Neural progenitor cell (in vitro differentiated cells): ENCODE measurements around the gene EXOC4. TPM values are rescaled to one million over a fixed set of nuclear protein-coding genes. Genes with fewer than 3 reads are reported as not detected.

Experiments
- DNase-seq: peaks from one replicate; pipeline ENCODE4 v3.0.0-alpha.2; 2016; ENCODE audit warnings: low spot score
- H2AFZ ChIP-seq: fragments of 200-600 bp; sonication (generic); replicated peaks from 2 replicates; pipeline ENCODE4 v1.6.1; 2016; ENCODE audit warnings: antibody characterized with exemption
- H3F3A ChIP-seq: fragments of 200-600 bp; sonication (generic); 2 replicates; pipeline ENCODE4 v1.6.1; 2016; ENCODE audit warnings: antibody characterized with exemption, low read depth
- H3K27ac ChIP-seq: fragments of 200-600 bp; sonication (generic); 2 replicates; pipeline ENCODE4 v1.5.1; 2016; ENCODE audit warnings: mild to moderate bottlenecking
- H3K27me3 ChIP-seq: fragments of 200-600 bp; sonication (generic); 2 replicates; pipeline ENCODE4 v1.6.1; 2016; ENCODE audit warnings: mild to moderate bottlenecking, moderate library complexity
- H3K36me3 ChIP-seq: fragments of 200-600 bp; sonication (generic); 2 replicates; pipeline ENCODE4 v1.5.1; 2016
- H3K4me1 ChIP-seq: fragments of 200-600 bp; sonication (generic); 2 replicates; pipeline ENCODE4 v1.6.1; 2016; ENCODE audit warnings: mixed run types
- H3K4me2 ChIP-seq: fragments of 200-600 bp; sonication (generic); 2 replicates; pipeline ENCODE4 v1.6.1; 2016
- H3K4me3 ChIP-seq: fragments of 200-600 bp; sonication (generic); 2 replicates; pipeline ENCODE4 v1.5.1; 2016
- H3K79me2 ChIP-seq: fragments of 200-600 bp; sonication (generic); 2 replicates; pipeline ENCODE4 v1.6.1; 2016; ENCODE audit warnings: low read depth
- H3K9ac ChIP-seq: fragments of 200-600 bp; sonication (generic); 2 replicates; pipeline ENCODE4 v1.6.1; 2016
- H3K9me3 ChIP-seq: fragments of 200-600 bp; sonication (generic); 2 replicates; pipeline ENCODE4 v1.5.1; 2016; ENCODE audit warnings: low read depth
- H4K20me1 ChIP-seq: fragments of 200-600 bp; sonication (generic); 2 replicates; pipeline ENCODE4 v1.6.1; 2016; ENCODE audit warnings: low read depth
- H3K27ac Mint-ChIP-seq: 3 replicates; pipeline ENCODE4 v1.8.0; 2021; ENCODE audit warnings: mixed read lengths
- H3K27me3 Mint-ChIP-seq: 2 replicates; pipeline ENCODE4 v1.8.0; 2022; ENCODE audit warnings: low read depth, mild to moderate bottlenecking, inconsistent platforms, moderate library complexity, mixed read lengths; ENCODE audit not compliant: insufficient read depth
- H3K36me3 Mint-ChIP-seq: 3 replicates; pipeline ENCODE4 v1.8.0; 2021; ENCODE audit warnings: mixed read lengths
- H3K4me1 Mint-ChIP-seq: 3 replicates; pipeline ENCODE4 v1.8.0; 2021; ENCODE audit warnings: mixed read lengths
- H3K4me3 Mint-ChIP-seq: 3 replicates; pipeline ENCODE4 v1.8.0; 2021; ENCODE audit warnings: mild to moderate bottlenecking, moderate library complexity, mixed read lengths
- H3K9me3 Mint-ChIP-seq: 3 replicates; pipeline ENCODE4 v1.8.0; 2020; ENCODE audit warnings: mixed read lengths
- CTCF ChIP-seq: fragments of 200-600 bp; sonication (generic); IDR thresholded peaks from 2 replicates; pipeline ENCODE4 v1.5.1; 2017; ENCODE audit warnings: antibody characterized with exemption, mild to moderate bottlenecking
- EZH2 ChIP-seq: fragments of 200-600 bp; sonication (generic); IDR thresholded peaks from 2 replicates; pipeline ENCODE4 v1.6.1; 2017; ENCODE audit warnings: antibody characterized with exemption, mild to moderate bottlenecking, moderate library complexity
- EZH2phosphoT487 ChIP-seq: fragments of 200-600 bp; sonication (generic); IDR thresholded peaks from 2 replicates; pipeline ENCODE4 v1.6.1; 2017; ENCODE audit warnings: antibody characterized with exemption
- total RNA-seq: library from RNA; depleted of rRNA; stranded (reverse); fragments of >200 nt; gene quantifications from 2 replicates; pipeline ENCODE4 v1.2.3, GENCODE V29; 2015; ENCODE audit warnings: low replicate concordance

EXOC4 gene
- total RNA-seq, 1 donor from 2014 or later = 129 TPM

DNA sequence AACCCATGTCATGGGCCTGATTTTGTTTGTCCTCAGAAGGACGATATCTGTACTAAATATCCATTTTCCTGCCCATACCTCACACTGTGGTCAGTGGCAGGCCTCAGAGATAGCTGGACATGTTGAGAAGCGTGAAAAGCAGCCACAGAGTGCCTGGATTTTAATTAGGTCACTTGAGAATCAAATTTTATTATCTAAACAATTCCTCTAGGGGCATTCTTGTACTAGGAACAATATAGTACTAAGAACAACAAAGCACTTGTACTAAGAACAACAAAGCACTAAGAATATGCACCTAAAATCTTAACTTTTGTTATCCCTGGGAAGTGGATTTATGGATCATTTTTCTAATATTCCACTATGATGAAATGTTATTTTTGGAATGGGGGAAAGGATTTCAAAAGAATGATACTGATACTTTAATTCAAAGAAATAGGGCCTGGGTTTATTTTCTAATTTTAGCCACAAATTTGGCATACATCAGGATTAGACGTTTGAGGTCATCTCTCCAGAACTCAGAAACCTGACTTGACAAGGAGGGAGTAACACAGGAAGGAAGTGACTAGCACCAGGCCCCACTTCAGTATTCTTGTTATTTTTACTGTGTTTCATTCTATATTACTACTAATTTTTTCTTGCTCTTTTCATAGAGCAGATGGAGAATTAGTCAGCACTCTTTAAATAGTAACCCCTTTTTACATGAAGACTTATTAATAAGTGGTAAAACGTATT, 112.2 kb downstream of the EXOC4 start:
- Histone ChIP-seq H2AFZ (no peak overlapping the region), H3K4me1 (no peaks in the 10 kb centered on the region), H3K27ac (no peak overlapping the region), H3K4me2 (no peak overlapping the region), H3K36me3 (peaks cover 4% of the 10 kb centered on the region), H4K20me1 (no peaks in the 10 kb centered on the region), H3K79me2 (no peaks in the 10 kb centered on the region), H3K27me3 (no peaks in the 10 kb centered on the region), H3K9ac (no peak overlapping the region), H3K9me3 (no peaks in the 10 kb centered on the region), H3K4me3 (no peak overlapping the region), H3F3A (no peaks in the 10 kb centered on the region)
- peaks cover 7% of the 10 kb centered on the region for H3K36me3 Mint-ChIP-seq
- peaks cover 4% of the 10 kb centered on the region for H3K9me3 Mint-ChIP-seq
- DNase-seq = no peak
- H3K27me3 Mint-ChIP-seq = no peaks in the 10 kb centered on the region
- H3K4me1 Mint-ChIP-seq = no peaks in the 10 kb centered on the region
- no peak overlapping the region for H3K4me3 Mint-ChIP-seq
- H3K27ac Mint-ChIP-seq = no peak overlapping the region
- TF ChIP-seq EZH2phosphoT487 (no peak), CTCF (no peak), EZH2 (no peak)

DNA sequence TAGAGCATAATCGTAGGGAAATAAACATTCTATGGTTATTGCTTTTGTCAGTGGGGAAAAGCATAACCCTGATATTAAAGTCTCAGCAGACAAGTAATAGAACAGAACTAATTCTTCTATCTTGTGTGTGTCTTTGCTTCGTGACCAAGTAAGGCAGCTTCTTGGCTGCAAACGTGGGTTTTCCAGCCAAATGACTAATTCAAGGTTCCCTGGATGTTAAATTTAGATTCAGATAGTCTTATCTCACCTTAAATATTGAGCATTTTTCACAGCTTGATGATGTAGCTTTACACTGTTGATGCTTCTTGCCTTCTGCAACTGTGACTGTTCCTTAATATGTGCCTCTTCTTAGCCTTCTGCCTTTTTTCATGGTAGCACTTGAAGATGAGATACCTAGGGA, 113.0 kb downstream of the EXOC4 start:
- Histone ChIP-seq H3K27ac (no peak overlapping the region), H3K4me1 (no peaks in the 10 kb centered on the region), H3K36me3 (peaks cover 4% of the 10 kb centered on the region), H3K79me2 (no peaks in the 10 kb centered on the region), H3F3A (no peaks in the 10 kb centered on the region), H4K20me1 (no peaks in the 10 kb centered on the region), H3K27me3 (no peaks in the 10 kb centered on the region), H3K4me2 (no peak overlapping the region), H2AFZ (no peak overlapping the region), H3K9ac (no peak overlapping the region), H3K9me3 (no peaks in the 10 kb centered on the region), H3K4me3 (no peak overlapping the region)
- Mint-ChIP-seq H3K9me3 (peaks cover 4% of the 10 kb centered on the region), H3K4me3 (no peak overlapping the region), H3K27me3 (no peaks in the 10 kb centered on the region), H3K4me1 (no peaks in the 10 kb centered on the region), H3K36me3 (peaks cover 4% of the 10 kb centered on the region), H3K27ac (no peak overlapping the region)
- DNase-seq = no peak
- TF ChIP-seq CTCF = no peak
- no peak for TF ChIP-seq EZH2phosphoT487
- TF ChIP-seq EZH2 = no peak

DNA sequence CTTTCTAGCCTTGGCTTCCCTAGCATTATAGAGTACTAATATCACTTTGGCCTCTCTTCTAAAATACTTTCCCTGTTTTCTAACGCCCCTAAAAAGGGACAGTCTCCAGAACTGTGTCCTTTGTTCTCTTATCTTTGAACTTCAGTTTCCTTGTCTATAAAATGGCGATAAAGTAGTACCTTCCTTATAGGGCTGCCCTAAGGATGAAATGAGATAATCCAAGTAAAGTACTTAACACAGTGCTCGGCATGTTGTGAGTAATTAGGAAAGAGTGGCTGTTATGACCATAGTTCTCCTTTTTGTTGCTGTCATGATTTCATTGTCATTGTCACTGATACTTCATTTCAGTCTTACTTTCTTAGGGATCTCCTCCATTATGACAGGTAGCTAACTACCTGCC, 114.7 kb downstream of the EXOC4 start:
- no peak overlapping the region for H3K9ac ChIP-seq
- no peaks in the 10 kb centered on the region for H3K27me3 Mint-ChIP-seq
- H3K9me3 Mint-ChIP-seq = no peaks in the 10 kb centered on the region

More for the DNA sequence above, 114.7 kb downstream of the EXOC4 start:
- Mint-ChIP-seq H3K36me3 (no peaks in the 10 kb centered on the region), H3K27ac (no peak overlapping the region), H3K4me1 (no peaks in the 10 kb centered on the region), H3K4me3 (no peak overlapping the region)
- no peaks in the 10 kb centered on the region for H3K36me3 ChIP-seq
- TF ChIP-seq EZH2phosphoT487 (no peak), CTCF (no peak), EZH2 (no peak)
- H2AFZ ChIP-seq = no peak overlapping the region
- no peaks in the 10 kb centered on the region for H4K20me1 ChIP-seq
- no peak overlapping the region for H3K4me2 ChIP-seq
- H3K79me2 ChIP-seq = no peaks in the 10 kb centered on the region
- H3K4me3 ChIP-seq = no peak overlapping the region
- no peaks in the 10 kb centered on the region for H3K9me3 ChIP-seq
- no peaks in the 10 kb centered on the region for H3K27me3 ChIP-seq
- no peak overlapping the region for H3K27ac ChIP-seq
- DNase-seq = no peak
- no peaks in the 10 kb centered on the region for H3F3A ChIP-seq
- H3K4me1 ChIP-seq = no peaks in the 10 kb centered on the region
